ENCODE measurements around the gene COQ2. TPM values are rescaled to one million over a fixed set of nuclear protein-coding genes. Genes with fewer than 3 reads are reported as not detected.
"Not testable (repeated sequence)": the region's sequence is repeated elsewhere in the genome, so short reads cannot be mapped to it uniquely, and the experiment has no call there.

Gene COQ2
- total RNA-seq, 1 donor from 2014 or later = 8.7 TPM

DNA sequence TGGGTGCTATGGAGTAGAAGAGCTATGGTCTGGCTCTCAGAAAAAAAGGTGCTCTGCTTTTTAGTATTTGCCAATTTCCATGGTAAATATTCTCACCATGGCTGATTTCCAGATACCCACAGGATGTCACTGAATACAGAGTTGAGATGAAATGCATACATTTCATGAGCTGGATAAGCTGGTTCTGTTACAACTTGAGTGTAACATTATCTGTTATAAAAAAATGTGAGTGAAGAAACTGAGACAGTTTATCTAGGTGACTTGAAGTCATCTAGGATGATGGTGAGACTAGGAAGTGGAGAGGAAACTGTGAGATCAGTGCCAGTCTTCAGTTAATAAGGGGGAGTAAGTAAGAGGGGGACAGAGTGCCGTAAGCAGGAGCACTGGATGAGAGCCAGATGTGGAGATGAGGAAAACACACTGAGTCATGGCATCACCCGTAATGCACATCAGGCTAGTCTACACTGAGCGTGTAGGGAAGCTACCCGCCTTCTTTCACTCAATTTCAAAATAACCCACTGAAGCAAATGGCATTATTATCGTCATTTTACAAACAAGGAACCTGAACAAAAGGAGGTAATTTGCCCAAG is 45.0 kb upstream of the COQ2 start:
- Mint-ChIP-seq H3K27ac (ENCODE audit: unreplicated experiment) (no peak overlapping the region), H3K9me3 (ENCODE audit: unreplicated experiment) (no peaks in the 10 kb centered on the region), H3K4me1 (ENCODE audit: low read depth, unreplicated experiment) (no peaks in the 10 kb centered on the region), H3K36me3 (ENCODE audit: low read depth, unreplicated experiment) (no peaks in the 10 kb centered on the region), H3K27me3 (ENCODE audit: low read depth, unreplicated experiment) (peaks cover 32% of the 10 kb centered on the region), H3K4me3 (ENCODE audit: unreplicated experiment) (no peak overlapping the region)
- Histone ChIP-seq H3K27me3 (ENCODE audit: insufficient read depth, low read length) (peaks cover 20% of the 10 kb centered on the region), H3K9ac (ENCODE audit: low read length) (no peak overlapping the region), H3K4me3 (ENCODE audit: insufficient read depth, low read depth, low read length) (no peak overlapping the region), H3K79me2 (ENCODE audit: insufficient read depth, low read length) (no peaks in the 10 kb centered on the region), H3K4me2 (ENCODE audit: low read length) (no peak overlapping the region), H3K4me1 (ENCODE audit: insufficient read depth, low read length) (peaks cover 4% of the 10 kb centered on the region), H3K36me3 (ENCODE audit: insufficient read depth, low read length) (no peaks in the 10 kb centered on the region), H3K9me3 (ENCODE audit: insufficient read depth, low read depth, low read length) (no peaks in the 10 kb centered on the region), H3K27ac (ENCODE audit: low read depth, low read length) (no peak overlapping the region), H4K20me1 (ENCODE audit: insufficient read depth, low read length) (no peaks in the 10 kb centered on the region), H2AFZ (ENCODE audit: low read depth, low read length) (no peak overlapping the region)
- DNase-seq (ENCODE audit: low read depth) = no peak
- TF ChIP-seq EZH2 (IDR thresholded peaks at IDR 0.05; ENCODE audit: insufficient read depth, low read length) = no peak
- TF ChIP-seq, protein P1, sequence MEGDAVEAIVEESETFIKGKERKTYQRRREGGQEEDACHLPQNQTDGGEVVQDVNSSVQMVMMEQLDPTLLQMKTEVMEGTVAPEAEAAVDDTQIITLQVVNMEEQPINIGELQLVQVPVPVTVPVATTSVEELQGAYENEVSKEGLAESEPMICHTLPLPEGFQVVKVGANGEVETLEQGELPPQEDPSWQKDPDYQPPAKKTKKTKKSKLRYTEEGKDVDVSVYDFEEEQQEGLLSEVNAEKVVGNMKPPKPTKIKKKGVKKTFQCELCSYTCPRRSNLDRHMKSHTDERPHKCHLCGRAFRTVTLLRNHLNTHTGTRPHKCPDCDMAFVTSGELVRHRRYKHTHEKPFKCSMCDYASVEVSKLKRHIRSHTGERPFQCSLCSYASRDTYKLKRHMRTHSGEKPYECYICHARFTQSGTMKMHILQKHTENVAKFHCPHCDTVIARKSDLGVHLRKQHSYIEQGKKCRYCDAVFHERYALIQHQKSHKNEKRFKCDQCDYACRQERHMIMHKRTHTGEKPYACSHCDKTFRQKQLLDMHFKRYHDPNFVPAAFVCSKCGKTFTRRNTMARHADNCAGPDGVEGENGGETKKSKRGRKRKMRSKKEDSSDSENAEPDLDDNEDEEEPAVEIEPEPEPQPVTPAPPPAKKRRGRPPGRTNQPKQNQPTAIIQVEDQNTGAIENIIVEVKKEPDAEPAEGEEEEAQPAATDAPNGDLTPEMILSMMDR (IDR thresholded peaks at IDR 0.05; ENCODE audit: insufficient read depth, low read depth, low read length) = no peak
- no peak for FAIRE-seq

DNA sequence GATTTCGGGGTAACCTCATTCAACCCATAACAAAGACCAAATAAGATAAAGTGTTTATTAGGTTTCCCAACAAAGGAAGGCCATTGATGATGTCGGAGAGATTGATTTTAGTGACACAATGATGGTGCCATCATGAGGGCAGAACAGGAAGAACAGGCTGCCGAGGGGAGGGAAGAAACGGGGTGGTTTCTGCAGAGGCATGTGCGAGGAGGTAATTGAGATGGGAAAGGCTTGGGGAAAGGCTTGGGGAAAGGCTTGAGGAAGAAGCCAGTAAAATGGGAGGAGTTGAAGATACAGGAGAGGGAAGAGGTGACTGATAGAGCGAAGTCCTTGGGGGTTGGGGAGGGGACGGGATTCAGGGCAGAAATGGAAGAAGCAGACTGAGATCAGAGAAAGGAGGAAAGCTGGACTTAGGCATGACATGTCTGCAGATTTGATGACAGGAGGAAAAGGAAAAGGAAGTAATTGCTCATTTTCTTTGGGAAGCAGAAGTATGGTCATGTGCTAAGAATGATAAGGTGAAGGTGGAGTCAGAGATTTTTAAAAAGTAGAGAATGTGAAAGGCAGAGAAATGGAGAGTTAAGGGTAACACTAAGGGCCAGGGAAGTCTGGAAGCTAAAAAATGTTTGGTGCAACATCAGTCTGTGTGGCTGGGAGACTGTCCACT is 44.1 kb upstream of the COQ2 start:
- H3K4me1 Mint-ChIP-seq (ENCODE audit: low read depth, unreplicated experiment) = no peaks in the 10 kb centered on the region
- no peak for TF ChIP-seq EZH2 (IDR thresholded peaks at IDR 0.05; ENCODE audit: insufficient read depth, low read length)
- TF ChIP-seq, protein P1 (IDR thresholded peaks at IDR 0.05; ENCODE audit: insufficient read depth, low read depth, low read length) = no peak
- Histone ChIP-seq H3K9me3 (ENCODE audit: insufficient read depth, low read depth, low read length) (no peaks in the 10 kb centered on the region), H3K4me3 (ENCODE audit: insufficient read depth, low read depth, low read length) (no peak overlapping the region), H3K27ac (ENCODE audit: low read depth, low read length) (no peak overlapping the region), H3K9ac (ENCODE audit: low read length) (no peak overlapping the region), H2AFZ (ENCODE audit: low read depth, low read length) (no peak overlapping the region), H3K27me3 (ENCODE audit: insufficient read depth, low read length) (peaks cover 16% of the 10 kb centered on the region), H3K79me2 (ENCODE audit: insufficient read depth, low read length) (no peaks in the 10 kb centered on the region), H3K36me3 (ENCODE audit: insufficient read depth, low read length) (no peaks in the 10 kb centered on the region), H3K4me1 (ENCODE audit: insufficient read depth, low read length) (no peaks in the 10 kb centered on the region), H4K20me1 (ENCODE audit: insufficient read depth, low read length) (no peaks in the 10 kb centered on the region), H3K4me2 (ENCODE audit: low read length) (no peak overlapping the region)
- H3K9me3 Mint-ChIP-seq (ENCODE audit: unreplicated experiment) = no peaks in the 10 kb centered on the region
- FAIRE-seq (no peak), DNase-seq (ENCODE audit: low read depth) (no peak)
- no peaks in the 10 kb centered on the region for H3K36me3 Mint-ChIP-seq (ENCODE audit: low read depth, unreplicated experiment)
- no peak overlapping the region for H3K27ac Mint-ChIP-seq (ENCODE audit: unreplicated experiment)
- H3K27me3 Mint-ChIP-seq (ENCODE audit: low read depth, unreplicated experiment) = peaks cover 24% of the 10 kb centered on the region
- H3K4me3 Mint-ChIP-seq (ENCODE audit: unreplicated experiment) = no peak overlapping the region

DNA sequence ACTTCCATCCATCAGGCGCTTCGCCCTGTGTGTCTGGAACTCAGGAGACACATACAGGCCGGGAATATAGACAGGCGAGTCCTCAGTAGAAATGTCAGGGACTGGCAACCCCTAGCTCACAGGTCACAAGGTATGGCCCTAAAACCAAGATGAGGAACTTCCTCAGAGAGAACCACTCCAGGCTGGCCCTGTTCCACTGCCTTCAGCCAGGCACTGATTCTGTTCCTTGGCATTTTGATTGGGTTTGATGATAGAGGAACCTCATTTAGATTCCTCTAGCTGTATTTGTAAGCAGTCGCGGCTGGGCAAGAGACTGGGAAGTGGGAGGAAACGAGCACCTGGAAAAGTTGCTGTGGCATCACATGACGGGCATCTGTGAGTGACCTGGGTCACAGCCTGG is 41.9 kb upstream of the COQ2 start:
- DNase-seq (ENCODE audit: low read depth) = no peak
- Histone ChIP-seq H3K4me1 (ENCODE audit: insufficient read depth, low read length) (no peaks in the 10 kb centered on the region), H3K27ac (ENCODE audit: low read depth, low read length) (no peak overlapping the region), H3K9ac (ENCODE audit: low read length) (no peak overlapping the region), H3K4me3 (ENCODE audit: insufficient read depth, low read depth, low read length) (no peak overlapping the region), H3K4me2 (ENCODE audit: low read length) (no peak overlapping the region), H3K36me3 (ENCODE audit: insufficient read depth, low read length) (no peaks in the 10 kb centered on the region), H3K79me2 (ENCODE audit: insufficient read depth, low read length) (no peaks in the 10 kb centered on the region), H2AFZ (ENCODE audit: low read depth, low read length) (no peak overlapping the region), H3K27me3 (ENCODE audit: insufficient read depth, low read length) (peaks cover 9% of the 10 kb centered on the region), H4K20me1 (ENCODE audit: insufficient read depth, low read length) (no peaks in the 10 kb centered on the region), H3K9me3 (ENCODE audit: insufficient read depth, low read depth, low read length) (no peaks in the 10 kb centered on the region)
- H3K27ac Mint-ChIP-seq (ENCODE audit: unreplicated experiment) = no peak overlapping the region
- no peak overlapping the region for H3K4me3 Mint-ChIP-seq (ENCODE audit: unreplicated experiment)
- TF ChIP-seq, protein P1 (IDR thresholded peaks at IDR 0.05; ENCODE audit: insufficient read depth, low read depth, low read length) = no peak
- no peak for TF ChIP-seq EZH2 (IDR thresholded peaks at IDR 0.05; ENCODE audit: insufficient read depth, low read length)
- H3K9me3 Mint-ChIP-seq (ENCODE audit: unreplicated experiment) = no peaks in the 10 kb centered on the region
- no peaks in the 10 kb centered on the region for H3K4me1 Mint-ChIP-seq (ENCODE audit: low read depth, unreplicated experiment)
- peaks cover 14% of the 10 kb centered on the region for H3K27me3 Mint-ChIP-seq (ENCODE audit: low read depth, unreplicated experiment)
- no peaks in the 10 kb centered on the region for H3K36me3 Mint-ChIP-seq (ENCODE audit: low read depth, unreplicated experiment)
- FAIRE-seq = no peak

DNA sequence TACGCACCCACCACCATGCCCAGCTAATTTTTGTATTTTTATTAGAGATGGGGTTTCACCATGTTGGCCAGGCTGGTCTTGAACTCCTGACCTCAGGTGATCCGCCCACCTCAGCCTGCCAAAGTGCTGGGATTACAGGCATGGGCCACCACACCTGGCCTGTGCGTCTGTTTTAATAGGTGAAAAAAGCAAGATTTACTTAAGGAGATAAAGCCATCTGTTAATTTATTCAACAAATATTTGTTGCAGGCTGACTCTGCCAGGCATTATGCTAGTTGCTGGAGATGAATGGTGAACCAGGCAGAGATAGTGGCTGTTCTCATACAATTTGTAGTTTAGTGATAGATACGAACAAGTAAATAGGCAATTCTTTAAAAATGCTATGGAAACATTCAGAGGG is 40.7 kb upstream of the COQ2 start:
- H3K9me3 ChIP-seq (ENCODE audit: insufficient read depth, low read depth, low read length); H3K4me2 ChIP-seq (ENCODE audit: low read length); H3K79me2 ChIP-seq (ENCODE audit: insufficient read depth, low read length); H4K20me1 ChIP-seq (ENCODE audit: insufficient read depth, low read length); H3K4me3 ChIP-seq (ENCODE audit: insufficient read depth, low read depth, low read length); H3K27me3 ChIP-seq (ENCODE audit: insufficient read depth, low read length); H3K27ac ChIP-seq (ENCODE audit: low read depth, low read length); H2AFZ ChIP-seq (ENCODE audit: low read depth, low read length); H3K9me3 Mint-ChIP-seq (ENCODE audit: unreplicated experiment); H3K36me3 Mint-ChIP-seq (ENCODE audit: low read depth, unreplicated experiment); H3K9ac ChIP-seq (ENCODE audit: low read length); H3K36me3 ChIP-seq (ENCODE audit: insufficient read depth, low read length); H3K27ac Mint-ChIP-seq (ENCODE audit: unreplicated experiment); H3K4me3 Mint-ChIP-seq (ENCODE audit: unreplicated experiment); H3K4me1 Mint-ChIP-seq (ENCODE audit: low read depth, unreplicated experiment); FAIRE-seq; DNase-seq (ENCODE audit: low read depth); H3K4me1 ChIP-seq (ENCODE audit: insufficient read depth, low read length): not testable (repeated sequence)
- H3K27me3 Mint-ChIP-seq (ENCODE audit: low read depth, unreplicated experiment) = peaks cover 14% of the 10 kb centered on the region
